C4-2B (cell line): Measurements from ENCODE around the gene DCHS1.

Experiments used
- ZFX ChIP-seq: fragments of 450-650 bp; IDR thresholded peaks from 2 replicates; pipeline ENCODE4 v1.6.1; 2017
- TF ChIP-seq, protein P1 (sequence below): fragments of 450-650 bp; conservative IDR thresholded peaks from 2 replicates; pipeline ENCODE4 v1.5.1; 2017; ENCODE audit warnings: mild to moderate bottlenecking

DNA sequence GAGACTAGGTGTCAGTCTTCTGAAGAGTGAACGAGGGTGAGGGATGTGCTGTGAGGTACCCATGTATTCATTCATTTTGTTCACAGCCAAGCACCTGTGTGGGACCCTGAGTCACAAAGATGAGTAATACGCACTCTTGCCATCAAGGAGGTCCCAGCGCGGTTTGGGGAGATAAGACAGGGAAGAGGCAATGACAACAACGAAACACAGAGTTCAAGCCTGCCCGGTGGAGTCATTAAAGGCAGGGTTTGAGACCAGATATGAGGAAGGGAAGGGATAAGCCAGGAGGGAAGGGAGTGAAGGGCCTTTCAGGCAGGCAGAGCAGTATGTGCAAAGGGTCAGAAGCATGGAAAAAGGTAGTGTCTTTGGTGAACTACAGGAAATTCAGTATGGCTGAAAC lies 4.6 kb downstream of the DCHS1 start:
- TF ChIP-seq, protein P1, sequence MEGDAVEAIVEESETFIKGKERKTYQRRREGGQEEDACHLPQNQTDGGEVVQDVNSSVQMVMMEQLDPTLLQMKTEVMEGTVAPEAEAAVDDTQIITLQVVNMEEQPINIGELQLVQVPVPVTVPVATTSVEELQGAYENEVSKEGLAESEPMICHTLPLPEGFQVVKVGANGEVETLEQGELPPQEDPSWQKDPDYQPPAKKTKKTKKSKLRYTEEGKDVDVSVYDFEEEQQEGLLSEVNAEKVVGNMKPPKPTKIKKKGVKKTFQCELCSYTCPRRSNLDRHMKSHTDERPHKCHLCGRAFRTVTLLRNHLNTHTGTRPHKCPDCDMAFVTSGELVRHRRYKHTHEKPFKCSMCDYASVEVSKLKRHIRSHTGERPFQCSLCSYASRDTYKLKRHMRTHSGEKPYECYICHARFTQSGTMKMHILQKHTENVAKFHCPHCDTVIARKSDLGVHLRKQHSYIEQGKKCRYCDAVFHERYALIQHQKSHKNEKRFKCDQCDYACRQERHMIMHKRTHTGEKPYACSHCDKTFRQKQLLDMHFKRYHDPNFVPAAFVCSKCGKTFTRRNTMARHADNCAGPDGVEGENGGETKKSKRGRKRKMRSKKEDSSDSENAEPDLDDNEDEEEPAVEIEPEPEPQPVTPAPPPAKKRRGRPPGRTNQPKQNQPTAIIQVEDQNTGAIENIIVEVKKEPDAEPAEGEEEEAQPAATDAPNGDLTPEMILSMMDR, result no peak
- TF ChIP-seq ZFX, result no peak
